ENCODE measurements around the gene TLR9.
"Not testable (repeated sequence)": the region's sequence is repeated elsewhere in the genome, so short reads cannot be mapped to it uniquely, and the experiment has no call there.

The TLR9 gene, protein sequence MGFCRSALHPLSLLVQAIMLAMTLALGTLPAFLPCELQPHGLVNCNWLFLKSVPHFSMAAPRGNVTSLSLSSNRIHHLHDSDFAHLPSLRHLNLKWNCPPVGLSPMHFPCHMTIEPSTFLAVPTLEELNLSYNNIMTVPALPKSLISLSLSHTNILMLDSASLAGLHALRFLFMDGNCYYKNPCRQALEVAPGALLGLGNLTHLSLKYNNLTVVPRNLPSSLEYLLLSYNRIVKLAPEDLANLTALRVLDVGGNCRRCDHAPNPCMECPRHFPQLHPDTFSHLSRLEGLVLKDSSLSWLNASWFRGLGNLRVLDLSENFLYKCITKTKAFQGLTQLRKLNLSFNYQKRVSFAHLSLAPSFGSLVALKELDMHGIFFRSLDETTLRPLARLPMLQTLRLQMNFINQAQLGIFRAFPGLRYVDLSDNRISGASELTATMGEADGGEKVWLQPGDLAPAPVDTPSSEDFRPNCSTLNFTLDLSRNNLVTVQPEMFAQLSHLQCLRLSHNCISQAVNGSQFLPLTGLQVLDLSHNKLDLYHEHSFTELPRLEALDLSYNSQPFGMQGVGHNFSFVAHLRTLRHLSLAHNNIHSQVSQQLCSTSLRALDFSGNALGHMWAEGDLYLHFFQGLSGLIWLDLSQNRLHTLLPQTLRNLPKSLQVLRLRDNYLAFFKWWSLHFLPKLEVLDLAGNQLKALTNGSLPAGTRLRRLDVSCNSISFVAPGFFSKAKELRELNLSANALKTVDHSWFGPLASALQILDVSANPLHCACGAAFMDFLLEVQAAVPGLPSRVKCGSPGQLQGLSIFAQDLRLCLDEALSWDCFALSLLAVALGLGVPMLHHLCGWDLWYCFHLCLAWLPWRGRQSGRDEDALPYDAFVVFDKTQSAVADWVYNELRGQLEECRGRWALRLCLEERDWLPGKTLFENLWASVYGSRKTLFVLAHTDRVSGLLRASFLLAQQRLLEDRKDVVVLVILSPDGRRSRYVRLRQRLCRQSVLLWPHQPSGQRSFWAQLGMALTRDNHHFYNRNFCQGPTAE

DNA sequence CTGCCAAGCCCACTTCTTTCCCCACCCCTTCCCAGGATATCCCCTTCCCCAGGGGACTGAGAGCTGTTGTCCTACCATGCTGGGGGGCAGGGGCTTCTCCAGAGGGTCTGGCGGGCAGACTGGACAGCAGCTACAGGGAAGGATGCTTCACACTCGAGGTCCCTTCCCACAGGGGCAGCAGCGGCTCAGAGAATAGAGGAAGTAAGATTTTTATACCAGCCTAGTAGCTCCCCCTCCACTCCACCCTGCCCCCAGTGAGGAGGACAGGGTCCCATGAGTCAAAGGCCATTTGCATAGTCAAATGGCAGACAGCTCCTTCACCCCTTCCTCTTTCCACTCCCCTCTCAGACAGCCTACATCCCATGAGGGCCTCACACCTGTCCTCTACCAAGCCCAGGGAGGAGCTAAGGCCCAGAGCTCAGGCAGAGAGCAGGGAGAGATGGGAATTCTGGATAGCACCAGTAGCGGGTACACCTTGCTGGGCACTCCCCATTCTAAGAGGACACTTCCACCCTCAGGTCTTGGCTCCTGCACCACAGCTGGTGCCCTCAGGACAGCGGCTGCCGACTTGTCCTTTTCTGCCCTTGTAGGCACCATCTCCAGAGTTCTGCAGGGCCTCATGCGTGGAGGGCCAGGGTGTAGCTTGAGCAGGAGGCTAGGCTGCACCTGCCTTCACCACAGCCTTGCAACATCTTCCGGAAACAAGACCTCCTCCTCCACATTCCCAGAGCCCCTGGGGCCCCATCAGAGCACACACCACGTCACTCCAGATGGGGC is at the start of gene TLR9:
TSS of gene TLR9 (minus strand) at position 194 of the 777 bp plus-strand sequence. CDS start at position 78, 116 bp downstream.
- no peak for DNase-seq (ENCODE audit: low read depth in 2 of 2)

DNA sequence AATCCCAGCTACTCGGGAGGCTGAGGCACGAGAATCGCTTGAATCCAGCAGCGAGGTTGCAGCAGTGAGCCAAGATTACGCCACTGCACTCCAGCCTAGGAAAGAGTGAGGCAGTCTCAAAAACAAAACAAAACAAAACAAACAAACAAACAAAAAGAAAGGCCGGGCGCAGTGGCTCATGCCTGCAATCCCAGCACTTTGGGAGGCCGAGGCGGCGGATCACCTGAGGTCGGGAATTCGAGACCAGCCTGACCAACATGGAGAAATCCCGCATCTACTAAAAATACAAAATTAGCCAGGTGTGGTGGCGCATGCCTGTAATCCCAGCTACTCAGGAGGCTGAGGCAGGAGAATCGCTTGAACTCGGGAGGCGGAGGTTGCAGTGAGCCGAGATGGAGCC is 49.3 kb upstream of the TLR9 start:
- DNase-seq (ENCODE audit: low read depth in 2 of 2): not testable (repeated sequence)

DNA sequence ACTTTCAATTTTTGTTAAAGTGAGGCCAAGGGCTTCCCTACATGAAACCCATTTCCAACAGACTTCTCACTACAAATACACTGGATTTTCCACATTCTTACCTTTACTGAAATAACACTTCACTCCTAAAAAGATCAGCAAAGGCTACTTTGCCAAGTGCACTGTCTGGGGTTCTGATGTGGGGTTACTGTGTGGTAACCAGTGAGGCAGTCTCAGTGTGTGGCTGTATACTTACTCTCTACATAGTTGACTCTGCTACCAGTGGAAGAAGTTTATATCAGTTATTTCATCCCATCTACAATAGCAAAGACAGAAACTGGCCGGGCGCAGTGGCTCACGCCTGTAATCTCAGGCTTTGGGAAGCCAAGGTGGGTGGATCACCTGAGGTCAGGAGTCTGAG is 47.4 kb upstream of the TLR9 start:
- DNase-seq (ENCODE audit: low read depth in 2 of 2): no peak

DNA sequence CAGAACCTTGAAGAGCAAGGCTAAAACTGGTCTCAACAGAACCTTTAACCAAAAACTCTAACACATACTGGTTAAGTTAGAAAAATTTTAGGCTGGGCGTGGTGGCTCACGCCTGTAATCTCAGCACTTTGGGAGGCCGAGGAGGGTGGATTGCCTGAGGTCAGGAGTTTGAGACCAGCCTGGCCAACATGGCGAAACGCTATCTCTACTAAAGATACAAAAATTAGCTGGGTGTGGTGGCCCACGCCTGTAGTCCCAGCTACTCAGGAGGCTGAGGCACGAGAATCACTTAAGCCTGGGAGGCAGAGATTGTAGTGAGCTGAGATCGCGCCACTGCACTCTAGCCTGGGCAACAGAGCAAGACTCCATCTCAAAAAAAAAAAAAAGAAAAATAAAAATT is 46.7 kb upstream of the TLR9 start:
- DNase-seq (ENCODE audit: low read depth in 2 of 2): not testable (repeated sequence)

DNA sequence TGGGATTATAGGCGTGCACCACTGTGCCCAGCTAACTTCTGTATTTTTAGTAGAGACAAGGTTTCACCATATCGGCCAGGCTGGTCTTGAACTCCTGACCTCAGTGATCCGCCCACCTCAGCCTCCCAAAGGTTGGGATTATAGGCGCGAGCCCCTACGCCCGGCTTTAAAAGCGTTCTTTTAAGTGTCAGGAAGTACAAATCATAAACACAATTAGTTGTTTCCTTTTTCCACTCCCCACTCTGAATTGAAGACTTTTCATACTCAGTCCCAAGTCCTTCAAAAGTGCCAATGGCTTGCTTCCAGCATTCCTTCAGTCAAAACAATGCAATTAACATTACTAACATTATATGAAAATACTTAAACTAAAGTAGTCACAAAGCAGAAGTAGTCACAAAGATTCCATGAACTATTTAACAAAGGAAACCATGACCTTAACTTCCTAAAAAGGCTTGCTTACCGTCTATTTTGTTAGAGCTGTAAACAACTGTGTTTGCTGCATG is 44.9 kb upstream of the TLR9 start:
- DNase-seq (ENCODE audit: low read depth in 2 of 2): no peak

DNA sequence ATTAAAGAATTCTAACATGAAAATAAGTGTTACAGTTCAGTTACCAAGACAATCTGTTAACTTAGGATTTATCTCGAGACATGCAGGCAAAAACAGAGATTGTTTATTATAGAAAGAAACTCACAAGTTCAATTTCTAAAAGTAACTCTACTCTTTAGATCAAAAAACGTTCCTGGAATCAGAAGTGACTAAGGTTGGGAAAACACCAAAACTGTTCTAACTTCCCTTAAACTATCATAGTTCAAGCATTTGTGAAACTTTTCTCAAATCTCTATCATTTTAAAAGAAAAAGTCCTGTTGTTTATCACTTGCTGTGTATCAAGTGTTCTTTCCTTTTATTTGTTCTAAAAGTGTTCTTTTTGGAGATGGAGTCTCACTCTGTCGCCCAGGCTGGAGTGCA is 44.3 kb upstream of the TLR9 start:
- no peak for DNase-seq (ENCODE audit: low read depth in 2 of 2)

DNA sequence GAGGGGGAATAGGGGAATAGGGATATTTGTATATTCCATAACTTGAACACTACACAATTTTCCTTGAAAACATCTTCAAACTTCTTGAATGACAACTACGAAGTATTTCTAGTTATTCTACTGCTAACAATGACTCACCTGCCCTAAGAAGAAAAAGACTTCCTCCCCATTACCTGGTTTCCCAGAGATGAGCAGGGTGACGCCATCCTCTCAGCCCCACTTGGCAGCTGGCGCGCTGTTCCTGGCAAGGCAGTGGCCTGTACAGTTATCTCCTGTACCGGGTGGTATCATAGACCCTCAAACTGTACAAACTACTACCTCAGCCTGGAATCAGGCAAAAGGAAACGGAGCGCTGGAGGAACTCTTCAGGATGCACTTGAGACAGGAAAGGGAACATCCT is 42.6 kb upstream of the TLR9 start:
- peak; percentile 58 to 63 for DNase-seq (ENCODE audit: low read depth in 2 of 2)

DNA sequence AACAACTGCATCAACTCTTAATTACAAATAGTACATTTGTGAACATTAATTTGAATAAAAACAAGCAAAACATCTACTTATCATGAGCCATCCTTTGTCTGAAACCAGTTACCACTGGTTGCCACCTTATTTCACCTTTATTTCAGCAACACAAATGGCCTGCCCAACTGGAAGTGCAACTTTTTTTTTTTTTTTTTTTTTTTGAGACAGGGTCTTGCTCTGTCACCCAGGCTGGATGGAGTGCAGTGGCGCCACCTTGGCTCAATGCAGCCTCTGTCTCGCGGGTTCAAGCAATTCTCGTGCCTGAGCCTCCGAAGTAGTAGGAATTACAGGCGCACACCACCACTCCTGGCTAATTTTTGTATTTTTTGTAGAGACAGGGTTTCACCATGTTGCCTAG is 39.9 kb upstream of the TLR9 start:
- no peak for DNase-seq (ENCODE audit: low read depth in 2 of 2)

DNA sequence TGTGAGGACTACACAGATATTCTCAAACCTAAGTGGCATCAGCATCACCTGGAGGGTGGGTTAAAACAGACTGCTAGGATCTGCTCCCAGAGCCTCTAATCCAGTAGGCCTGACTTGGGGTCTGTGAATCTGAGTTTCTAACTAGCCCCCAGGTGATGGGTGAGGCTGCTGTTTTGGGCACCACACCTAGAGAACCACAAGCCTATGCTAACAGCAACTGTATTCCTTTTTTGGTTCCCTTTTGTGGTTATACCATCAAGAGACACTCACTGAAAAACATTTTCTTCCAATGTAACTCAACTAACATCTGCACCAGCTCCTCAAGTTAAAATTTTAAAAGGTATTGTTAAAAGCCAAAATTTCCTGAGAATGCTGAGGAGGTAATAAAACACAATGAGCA is 37.0 kb upstream of the TLR9 start:
- DNase-seq (ENCODE audit: low read depth in 2 of 2): no peak

DNA sequence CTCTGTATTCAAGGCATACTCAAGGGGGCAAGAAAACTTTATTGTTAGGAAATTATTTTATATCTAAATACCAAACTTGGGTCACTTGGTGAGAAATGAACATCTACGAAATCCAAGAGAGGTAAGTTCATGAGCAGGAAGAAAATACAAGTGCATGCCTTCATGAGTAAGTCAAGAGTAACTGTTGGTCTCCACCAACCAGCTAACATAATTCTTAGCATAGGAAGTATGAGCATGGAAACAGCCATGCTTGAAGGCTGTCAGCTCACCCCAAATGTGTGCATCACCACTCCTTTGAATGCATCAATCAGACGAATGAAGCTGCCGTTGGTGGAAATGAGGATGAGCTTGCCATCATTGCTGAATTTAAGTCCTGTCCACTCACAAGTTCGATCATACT is 34.0 kb upstream of the TLR9 start:
- DNase-seq (ENCODE audit: low read depth in 2 of 2): no peak

DNA sequence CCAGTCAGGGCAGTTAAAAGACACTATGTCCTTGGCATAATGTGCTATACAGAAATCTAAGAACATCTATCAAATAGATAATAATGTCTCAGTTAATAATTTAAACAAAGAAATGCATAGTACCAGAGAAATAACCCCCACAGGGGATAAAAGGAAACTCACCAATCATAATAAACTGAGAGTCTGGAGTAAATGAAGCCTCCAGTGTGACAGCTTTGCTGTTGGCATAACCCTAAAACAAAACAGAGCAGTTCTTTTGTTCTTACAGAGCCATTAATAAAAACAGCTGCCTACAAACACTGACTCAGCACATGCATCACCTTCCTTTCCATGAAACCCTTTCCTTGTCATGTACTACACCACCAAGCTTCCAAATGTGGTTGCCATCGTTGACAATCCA is 33.6 kb upstream of the TLR9 start:
- DNase-seq (ENCODE audit: low read depth in 2 of 2): no peak

DNA sequence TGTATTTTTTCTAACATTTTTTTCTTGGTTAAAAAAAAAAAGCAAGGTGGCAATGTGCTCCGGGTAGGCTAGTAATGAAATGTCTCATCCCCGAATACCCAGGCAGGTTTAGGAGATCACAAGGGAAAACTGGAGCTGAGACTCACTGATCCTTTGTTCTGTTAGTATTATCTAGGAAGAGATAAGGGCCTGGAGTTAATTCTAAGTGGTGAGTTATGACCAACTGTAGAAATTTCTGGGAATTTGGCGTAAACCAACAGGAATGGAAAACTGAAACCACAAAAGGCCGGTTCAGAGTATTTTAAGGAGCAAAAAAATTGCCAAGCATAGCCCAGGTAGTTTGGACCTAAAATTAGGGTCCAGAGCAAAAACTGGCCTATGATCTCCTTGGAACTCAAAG is 32.5 kb upstream of the TLR9 start:
- DNase-seq (ENCODE audit: low read depth in 2 of 2): no peak

DNA sequence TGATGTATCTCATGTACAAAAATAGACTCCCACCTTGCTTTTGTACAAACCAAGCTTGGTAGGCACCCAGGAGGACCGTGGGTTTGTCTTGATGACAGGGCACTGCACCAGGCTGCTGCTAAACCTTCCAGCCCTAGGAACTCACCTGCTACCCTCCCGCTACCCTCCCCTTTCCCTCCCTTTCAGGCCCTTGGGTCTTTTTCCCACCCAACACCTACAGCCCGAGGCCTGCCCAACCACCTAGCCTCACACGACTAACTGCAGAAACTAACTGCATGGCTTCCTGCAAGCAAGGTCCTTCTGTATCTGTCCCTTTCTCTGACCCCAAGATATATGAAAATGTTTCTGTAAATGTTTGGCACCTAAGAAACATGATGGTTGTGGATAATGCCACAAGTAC is 31.2 kb upstream of the TLR9 start:
- no peak for DNase-seq (ENCODE audit: low read depth in 2 of 2)

DNA sequence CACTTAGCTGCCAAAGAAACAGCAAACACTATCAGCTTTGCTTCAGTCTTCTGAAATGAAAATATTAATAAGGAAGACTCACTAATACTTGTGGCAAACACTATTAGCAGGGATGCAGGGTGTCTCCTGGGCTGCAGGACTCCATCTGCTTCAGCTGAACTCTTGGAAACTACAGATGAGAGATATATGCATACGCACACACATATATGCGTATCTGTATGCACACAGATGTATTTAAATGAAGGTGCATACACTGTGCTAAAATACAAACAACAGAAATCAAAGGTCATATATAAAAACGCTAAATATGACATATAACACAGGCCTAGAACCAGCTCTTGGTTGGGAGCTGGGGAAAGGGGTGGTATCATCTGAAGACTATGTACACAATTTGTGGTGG is 30.7 kb upstream of the TLR9 start:
- no peak for DNase-seq (ENCODE audit: low read depth in 2 of 2)

DNA sequence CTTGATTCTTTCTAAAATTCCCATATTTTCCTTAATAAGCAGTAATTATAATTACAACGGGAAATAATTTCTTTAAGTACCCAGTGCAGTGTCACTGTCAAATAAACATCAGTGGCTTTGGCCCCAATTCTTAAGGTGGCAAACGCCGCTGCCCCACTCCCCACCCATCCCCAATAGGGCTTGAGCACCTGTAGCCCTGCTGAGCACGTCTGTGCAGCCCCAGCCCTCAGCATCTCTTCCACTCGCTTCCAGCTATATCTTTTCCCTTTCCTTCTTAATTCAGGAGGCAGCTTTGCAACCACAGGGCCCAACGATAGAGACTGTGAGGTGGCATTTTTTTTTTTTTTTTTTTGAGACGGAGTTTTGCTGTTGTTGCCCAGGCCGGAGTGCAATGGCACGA is 29.2 kb upstream of the TLR9 start:
- DNase-seq (ENCODE audit: low read depth in 2 of 2): no peak

DNA sequence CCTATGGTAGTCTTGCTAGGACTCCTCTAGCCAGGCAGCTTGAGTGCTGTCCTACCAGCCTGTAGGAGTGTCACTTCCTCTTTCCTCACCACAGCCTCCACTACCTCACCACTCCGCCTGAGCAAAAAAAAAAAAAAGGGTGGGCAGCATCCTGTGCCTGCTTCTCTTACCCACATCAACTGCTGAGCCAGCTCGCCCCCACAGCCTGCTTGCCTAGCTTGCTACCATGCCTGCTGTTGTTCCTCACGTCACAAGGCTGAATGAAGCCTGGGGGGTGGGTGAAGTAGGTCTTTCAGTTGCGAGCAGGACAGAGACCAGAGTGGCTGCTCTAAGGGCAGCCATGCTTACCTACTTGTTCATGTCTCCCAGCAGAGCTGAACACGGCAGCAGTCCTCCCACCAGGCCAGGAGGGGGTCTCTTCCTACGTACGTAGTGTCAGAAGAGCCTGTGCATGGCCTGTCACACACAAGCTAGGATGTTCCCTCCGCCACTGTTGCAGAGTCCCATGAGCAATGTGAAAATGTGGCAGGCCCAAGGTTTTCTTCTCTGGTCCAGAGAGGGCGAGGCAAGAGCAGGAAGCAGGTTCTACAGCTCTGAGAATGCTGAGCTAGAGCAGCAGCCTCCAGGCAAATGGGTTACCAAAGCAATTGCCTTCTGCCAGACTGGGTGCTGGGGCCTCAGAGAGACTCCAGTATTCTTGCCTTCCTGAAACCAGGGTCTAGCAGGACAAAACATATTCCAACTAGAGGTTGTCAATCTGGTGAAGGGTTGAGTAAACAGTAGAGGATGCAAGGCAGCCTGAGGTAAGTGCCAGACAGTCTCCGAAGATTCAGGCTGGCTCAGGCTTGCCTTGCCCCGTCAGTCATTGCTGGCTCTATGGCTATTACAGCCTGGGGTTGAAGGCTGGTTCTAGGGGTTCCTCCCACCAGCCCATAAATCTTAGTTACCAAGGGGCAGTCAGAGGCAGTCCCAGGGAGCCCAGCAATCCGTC is 28.2 kb upstream of the TLR9 start:
- peak; percentile 81 to 84 for DNase-seq (ENCODE audit: low read depth in 2 of 2)

DNA sequence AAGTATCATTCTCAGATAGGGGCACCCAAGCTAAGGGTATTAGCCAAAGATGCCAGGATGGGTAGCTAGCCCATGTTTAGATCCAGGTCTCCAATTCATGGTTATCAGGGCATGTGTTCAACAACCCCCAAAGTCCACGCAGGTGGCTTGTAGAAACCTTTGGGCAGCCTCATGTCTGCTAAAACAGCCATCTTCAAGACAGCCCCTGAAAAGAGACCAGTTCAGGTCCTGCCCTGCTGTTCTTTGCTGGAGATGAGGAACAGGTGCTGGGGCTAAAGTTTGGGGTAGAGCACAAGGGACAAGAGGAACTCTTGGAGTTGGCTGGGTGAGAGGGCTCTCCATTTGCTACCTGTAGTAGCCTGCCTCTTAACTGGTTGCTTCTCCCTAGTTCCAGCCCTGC is 24.7 kb upstream of the TLR9 start:
- DNase-seq (ENCODE audit: low read depth in 2 of 2): no peak

DNA sequence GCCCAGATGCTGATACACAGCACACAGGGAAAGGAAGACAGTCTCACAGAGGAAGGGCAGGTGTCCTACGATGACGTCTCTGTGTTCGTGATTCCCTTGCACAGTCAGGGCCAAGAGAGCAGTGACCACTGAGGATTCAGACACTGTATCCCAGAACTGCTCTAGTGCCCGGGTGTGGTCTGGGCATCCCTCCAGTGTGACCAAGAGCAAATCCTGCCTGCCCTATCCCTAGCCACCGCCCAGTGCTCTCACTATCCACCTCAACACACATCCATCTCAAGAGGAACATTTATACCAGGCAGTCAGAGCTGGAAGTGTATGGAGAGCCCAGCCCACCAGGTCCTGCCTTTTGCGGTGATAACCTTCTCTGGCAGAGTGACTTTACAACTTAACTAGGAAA is 24.2 kb upstream of the TLR9 start:
- no peak for DNase-seq (ENCODE audit: low read depth in 2 of 2)

DNA sequence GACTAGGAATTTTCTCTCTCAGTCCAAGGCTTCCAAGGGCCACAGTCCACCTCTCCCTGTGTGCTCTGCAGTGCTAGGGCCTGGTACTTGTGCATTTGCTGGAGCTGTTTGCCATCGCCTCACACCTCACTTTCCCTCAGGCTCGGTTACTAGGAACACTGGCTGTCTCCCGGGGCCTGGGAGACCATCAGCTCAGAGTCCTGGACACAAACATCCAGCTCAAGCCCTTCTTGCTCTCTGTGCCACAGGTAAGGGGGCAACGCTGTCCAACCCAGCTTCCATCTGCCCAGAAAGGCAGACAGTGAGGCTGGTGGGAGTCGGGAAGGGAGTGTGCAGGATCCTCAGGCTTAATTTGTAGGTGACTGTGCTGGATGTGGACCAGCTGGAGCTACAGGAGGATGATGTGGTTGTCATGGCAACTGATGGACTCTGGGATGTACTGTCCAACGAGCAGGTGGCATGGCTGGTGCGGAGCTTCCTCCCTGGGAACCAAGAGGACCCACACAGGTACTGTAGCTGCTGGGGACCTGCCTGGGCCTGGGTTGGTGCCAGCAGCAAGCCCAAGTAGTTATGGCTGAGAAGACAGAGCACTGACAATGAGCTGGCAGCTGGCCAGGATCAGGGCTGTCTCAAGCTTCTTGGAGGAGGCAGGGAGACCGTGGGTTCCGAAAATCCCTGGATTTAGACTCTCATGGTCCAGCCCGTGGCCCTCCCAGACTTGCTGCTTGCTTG is 23.5 kb upstream of the TLR9 start:
- no peak for DNase-seq (ENCODE audit: low read depth in 2 of 2)

DNA sequence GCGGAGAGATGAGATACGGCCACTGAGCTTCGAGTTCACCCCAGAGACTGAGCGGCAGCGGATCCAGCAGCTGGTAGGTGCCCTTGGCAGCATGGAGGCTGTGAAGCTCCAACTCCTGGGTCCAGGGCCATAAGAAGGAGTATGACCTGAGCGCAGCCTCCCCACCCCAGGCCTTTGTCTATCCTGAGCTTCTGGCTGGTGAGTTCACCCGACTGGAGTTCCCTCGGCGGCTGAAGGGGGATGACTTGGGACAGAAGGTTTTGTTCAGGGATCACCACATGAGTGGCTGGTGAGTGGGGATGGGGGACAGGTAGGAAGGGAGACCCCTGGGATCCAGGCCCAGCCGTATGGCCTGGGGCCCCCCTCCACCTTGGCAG is 22.7 kb upstream of the TLR9 start:
- DNase-seq (ENCODE audit: low read depth in 2 of 2): no peak
